HL-60/S4 treated with phorbol 12-myristate 13-acetate at 8.2 ng/mL for 4 days and 3 days (cell line): ENCODE results near the gene CCND2.

ENCODE experiments used
- in situ Hi-C: fragments of 300-500 bp; cut with MboI; formaldehyde crosslinking; loops from 2 replicates; pipeline ENCODE4 v1.15.0; 2022; ENCODE audit warnings: low sequenced_read_pairs

Gene CCND2

DNA sequence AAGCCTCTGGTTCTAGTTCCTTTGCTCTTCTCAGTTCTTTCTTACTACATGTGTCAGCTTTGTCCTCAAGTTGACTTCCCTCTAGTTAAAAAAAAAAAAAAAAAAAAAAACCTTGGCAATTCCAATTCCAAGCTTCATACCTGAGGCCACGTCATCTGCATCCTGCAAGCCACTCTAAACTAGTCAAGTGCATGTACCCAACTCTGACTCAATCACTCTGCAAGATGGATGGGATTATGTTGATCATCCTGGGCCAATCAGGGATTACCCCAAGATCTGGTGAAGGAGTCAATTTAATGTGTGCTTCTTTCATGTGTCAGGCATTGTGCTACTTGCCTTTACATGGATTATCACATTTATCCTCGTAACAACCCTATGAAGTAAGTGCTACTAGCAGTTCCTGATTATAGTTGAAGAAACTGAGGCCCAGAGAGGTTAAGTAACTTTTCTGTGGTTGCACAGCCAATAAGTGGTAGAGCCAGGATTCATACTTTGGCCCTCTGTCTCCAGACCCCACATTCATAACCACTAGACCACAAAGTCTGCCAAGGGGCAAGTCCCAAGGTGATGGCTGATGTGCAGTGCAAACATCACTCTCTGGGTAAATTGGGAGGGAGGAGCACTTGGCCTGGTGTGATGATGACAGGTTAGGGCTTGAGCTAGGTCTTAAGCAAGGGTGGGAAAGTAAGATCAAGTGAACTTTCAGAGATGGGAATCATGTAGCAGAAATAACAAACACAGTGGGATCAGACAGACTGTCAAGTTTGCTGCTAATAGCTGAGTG is 17.3 kb upstream of the CCND2 start:
- in situ Hi-C loops = no loop called here

GRCh38 chr12:4257442-4257841 is 16.1 kb upstream of the CCND2 start:
- in situ Hi-C loops = no loop called here

DNA sequence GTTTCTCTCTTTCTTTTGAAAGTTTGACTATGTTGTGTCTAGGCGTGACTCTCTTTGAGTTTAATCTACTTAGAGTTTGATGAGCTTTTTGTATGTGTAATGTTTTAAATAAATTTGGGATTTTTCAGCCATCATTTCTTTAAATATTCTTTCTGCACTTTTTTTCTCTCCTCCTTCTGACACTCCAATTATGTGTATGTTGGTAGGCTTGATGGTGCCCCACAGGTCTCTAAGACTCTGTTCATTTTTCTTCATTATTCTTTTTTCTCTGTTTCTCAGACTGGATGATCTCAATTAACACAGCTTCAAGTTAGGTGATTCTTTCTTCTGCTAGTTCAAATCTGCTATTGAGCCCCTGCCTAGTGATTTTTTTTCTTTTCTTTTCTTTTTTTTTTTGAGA is 14.5 kb upstream of the CCND2 start:
- in situ Hi-C loops = no loop called here

GRCh38 chr12:4261655-4262054 is 11.9 kb upstream of the CCND2 start:
- in situ Hi-C loops = no loop called here

GRCh38 chr12:4265280-4265679 is 8.3 kb upstream of the CCND2 start:
- in situ Hi-C loops = no loop called here

GRCh38 chr12:4266990-4267389 is 6.6 kb upstream of the CCND2 start:
- in situ Hi-C loops = no loop called here

GRCh38 chr12:4267704-4268328 is 5.7 kb upstream of the CCND2 start:
- in situ Hi-C loops = no loop called here

- in situ Hi-C loops = no loop called here
These were observed 5.0 kb upstream of the CCND2 start for GRCh38 chr12:4268329-4269181.

- in situ Hi-C loops = no loop called here
These were observed 4.1 kb upstream of the CCND2 start for GRCh38 chr12:4269279-4269991.

- in situ Hi-C loops = loop anchor here (10.0 kb wide), 1 partner anchor 155 kb away; no protein-coding TSS in a partner anchor
These were observed 3.3 kb upstream of the CCND2 start for GRCh38 chr12:4270016-4270830.

DNA sequence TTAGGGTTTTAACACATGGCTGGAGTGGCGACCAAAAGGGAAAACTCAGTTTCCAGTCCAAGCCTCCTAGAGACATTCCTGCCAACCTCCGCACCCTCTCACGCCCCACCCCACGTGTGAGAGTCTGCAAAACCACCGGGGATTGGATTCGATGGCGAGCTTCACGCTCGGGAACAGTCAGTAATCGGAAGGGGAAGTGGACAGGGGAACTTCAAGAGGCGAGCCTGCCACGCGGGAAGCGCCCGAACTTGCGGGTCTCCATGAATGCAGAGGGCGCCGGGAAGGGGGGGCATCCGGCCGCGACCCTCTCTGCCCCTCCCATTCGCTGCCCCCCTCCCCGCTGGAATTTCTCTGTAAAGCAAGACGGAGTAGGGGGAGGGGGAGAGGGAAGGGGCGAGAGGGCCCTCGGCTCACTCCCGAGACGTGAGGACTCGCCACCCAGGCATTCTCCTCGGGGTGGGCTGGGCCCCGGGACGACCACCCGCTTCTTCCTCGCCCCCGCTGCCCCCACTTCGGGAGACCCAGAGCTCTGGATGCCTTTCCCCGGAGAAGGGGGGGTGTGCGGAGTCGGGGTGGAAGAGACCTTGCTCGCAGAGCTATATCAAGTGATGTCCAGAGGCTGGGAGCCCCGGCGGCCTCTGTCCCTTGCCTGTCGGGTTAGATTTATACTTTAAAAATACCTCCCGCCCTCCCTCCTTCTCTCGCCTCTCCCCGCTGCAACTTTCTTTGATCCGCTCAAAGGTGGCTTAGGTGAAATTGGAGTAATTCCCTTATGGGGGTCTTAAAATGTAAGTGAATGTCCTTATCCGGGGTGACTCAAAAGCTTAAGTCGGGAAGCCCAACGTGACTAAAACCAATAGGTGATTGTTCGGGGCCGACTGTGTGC is 2.5 kb upstream of the CCND2 start:
- in situ Hi-C loops = loop anchor here (10.0 kb wide), 1 partner anchor 156 kb away; no protein-coding TSS in a partner anchor

GRCh38 chr12:4271717-4272423 is 1.7 kb upstream of the CCND2 start:
- in situ Hi-C loops = loop anchor here (10.0 kb wide), 1 partner anchor 157 kb away; no protein-coding TSS in a partner anchor

GRCh38 chr12:4272424-4273272 is 914 bp upstream of the CCND2 start:
- in situ Hi-C loops = loop anchor here (10.0 kb wide), 1 partner anchor 158 kb away; no protein-coding TSS in a partner anchor

- in situ Hi-C loops = loop anchor here (10.0 kb wide), 1 partner anchor 158 kb away; no protein-coding TSS in a partner anchor
These were observed 300 bp upstream of the CCND2 start for GRCh38 chr12:4273273-4273651.

DNA sequence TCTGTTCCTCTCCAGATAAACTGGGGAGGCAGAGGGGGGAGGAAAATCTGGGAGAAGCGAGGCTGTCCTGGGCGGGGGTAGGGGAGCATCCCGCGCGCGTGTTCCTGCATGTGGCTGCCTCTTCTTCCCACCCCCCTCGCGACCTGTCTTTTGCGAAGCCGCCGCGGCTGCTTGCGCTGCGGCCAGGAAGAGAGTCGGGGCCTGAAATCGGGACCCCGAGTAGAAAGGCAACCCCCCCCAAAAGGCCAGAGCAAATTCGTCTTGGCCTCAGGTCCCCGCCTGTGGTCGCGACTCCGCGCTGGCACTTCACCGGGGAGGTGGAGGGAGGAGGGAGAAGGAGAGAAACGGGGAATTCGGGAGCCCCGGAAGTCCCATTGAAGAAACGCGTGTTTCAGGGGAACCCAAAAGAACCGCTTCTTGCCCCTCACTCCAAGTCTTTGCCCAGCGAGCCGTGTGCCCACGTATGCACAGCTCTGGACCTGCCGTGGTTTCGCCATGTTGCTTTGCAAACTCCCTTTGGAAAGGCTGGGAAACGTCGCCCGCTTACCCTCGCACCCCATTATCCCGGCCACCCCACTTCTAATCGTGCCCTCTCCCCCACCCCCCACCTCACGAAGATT is 944 bp downstream of the CCND2 start:
- in situ Hi-C loops = loop anchor here (10.0 kb wide), 1 partner anchor 160 kb away; no protein-coding TSS in a partner anchor

- in situ Hi-C loops = loop anchor here (10.0 kb wide), 1 partner anchor 160 kb away; no protein-coding TSS in a partner anchor
These were observed 1.7 kb downstream of the CCND2 start for GRCh38 chr12:4275016-4275869.
